Calu3 (cell line): ENCODE data around the gene OR56B1. TPM values are rescaled to one million over a fixed set of nuclear protein-coding genes. Genes with fewer than 3 reads are reported as not detected.

Experiments used
- Bru-seq: library from RNA; stranded (reverse); fragments of 400-500 nt; gene quantifications from one replicate; lab custom pipeline; 2021; lab: Mats Ljungman, UMichigan
- BruChase-seq, 2 experiments: library from RNA; stranded (reverse); fragments of 400-500 nt; gene quantifications; one replicate each; lab custom pipeline; 2021; lab: Mats Ljungman, UMichigan
- BruUV-seq: library from RNA; stranded (reverse); fragments of 400-500 nt; replicated peaks from 2 replicates; lab custom pipeline; 2021; lab: Mats Ljungman, UMichigan
- CTCF ChIA-PET: fragments of 300-600 bp; sonication (Branson Sonifier 250); formaldehyde crosslinking; loops from one replicate; lab custom pipeline; 2022; ENCODE audit warnings: antibody characterized with exemption; lab: Charles Lee
- DNase-seq: peaks from one replicate; pipeline ENCODE4 v3.0.0; 2022
- H3K27ac Mint-ChIP-seq: one replicate; pipeline ENCODE4 v1.8.0; 2022; ENCODE audit warnings: mixed read lengths; ENCODE audit not compliant: unreplicated experiment
- H3K27me3 Mint-ChIP-seq: one replicate; pipeline ENCODE4 v1.8.0; 2022; ENCODE audit warnings: mixed read lengths; ENCODE audit not compliant: unreplicated experiment
- H3K36me3 Mint-ChIP-seq: one replicate; pipeline ENCODE4 v1.8.0; 2022; ENCODE audit warnings: mild to moderate bottlenecking, moderate library complexity, mixed read lengths; ENCODE audit not compliant: insufficient read depth, unreplicated experiment
- H3K4me1 Mint-ChIP-seq: one replicate; pipeline ENCODE4 v1.8.0; 2022; ENCODE audit warnings: mild to moderate bottlenecking, low read depth, mixed read lengths; ENCODE audit not compliant: unreplicated experiment
- H3K4me3 Mint-ChIP-seq: one replicate; pipeline ENCODE4 v1.8.0; 2022; ENCODE audit warnings: mild to moderate bottlenecking, low read depth, moderate library complexity, mixed read lengths; ENCODE audit not compliant: unreplicated experiment
- H3K9me3 Mint-ChIP-seq: one replicate; pipeline ENCODE4 v1.8.0; 2022; ENCODE audit warnings: low read depth, mixed read lengths; ENCODE audit not compliant: unreplicated experiment
- CTCF ChIP-seq: fragments of 200-600 bp; IDR thresholded peaks from one replicate; pipeline ENCODE4 v1.8.0; 2022; ENCODE audit warnings: antibody characterized with exemption; ENCODE audit not compliant: unreplicated experiment
- intact Hi-C: fragments of 100-400 bp; cut with micrococcal nuclease; formaldehyde crosslinking; loops from one replicate; pipeline ENCODE4 v1.10.0; 2022; ENCODE audit not compliant: unreplicated experiment
- long read RNA-seq: library from polyadenylated mRNA; stranded (forward); transcript quantifications from one replicate; pipeline ENCODE4 v2.0.0, GENCODE V29; 2022
- total RNA-seq: library from RNA; stranded (reverse); gene quantifications from 2 replicates; pipeline ENCODE4 v1.2.3, GENCODE V29; 2022

The OR56B1 gene
- total RNA-seq (not detected in 2 replicates), Bru-seq, nascent RNA (not detected), BruChase-seq, experiment 1, labeled RNA remaining after a 6-hour chase (not detected), BruChase-seq, experiment 2, labeled RNA remaining after a 2-hour chase (not detected)
- long read RNA-seq = 0 reads

GRCh38 chr11:5736396-5736795, at the start of gene OR56B1:
Gene OR56B1, plus strand, starts transcription at chr11:5736448. Its CDS starts 69 bp downstream, at chr11:5736517.
- no peak for DNase-seq
- no peak for TF ChIP-seq CTCF
- Mint-ChIP-seq H3K4me3 (no peak within 1 kb of the TSS), H3K27me3 (peaks cover 30% of the 10 kb centered on the region), H3K36me3 (no peaks in the 10 kb centered on the region), H3K27ac (no peak within 1 kb of the TSS), H3K4me1 (no peaks in the 10 kb centered on the region), H3K9me3 (no peaks in the 10 kb centered on the region)
- CTCF ChIA-PET = no interaction called here
- intact Hi-C loops = no loop called here
- no TSS peak for BruUV-seq

DNA sequence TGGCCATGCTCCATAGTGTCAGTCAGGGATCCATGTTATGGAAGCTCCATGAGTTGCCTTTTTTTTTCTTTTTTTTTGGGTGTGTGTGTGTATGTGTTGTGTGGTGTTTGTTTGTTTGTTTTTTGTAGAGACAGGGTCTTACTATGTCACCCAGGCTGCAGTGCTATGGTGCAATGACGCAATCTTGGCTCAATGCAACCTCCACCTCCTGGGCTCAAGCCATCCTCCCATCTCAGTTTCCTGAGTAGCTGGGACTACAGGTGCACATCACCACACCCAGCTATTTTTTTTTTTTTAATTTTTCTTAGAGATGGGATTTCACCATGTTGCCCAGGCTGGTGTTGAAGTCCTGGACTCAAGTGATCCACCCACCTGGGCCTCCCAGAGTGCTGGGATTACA, 47.8 kb upstream of the OR56B1 start:
- H3K27me3 Mint-ChIP-seq = no peaks in the 10 kb centered on the region
- intact Hi-C loops = no loop called here
- CTCF ChIA-PET = no interaction called here
- peaks cover 10% of the 10 kb centered on the region for H3K36me3 Mint-ChIP-seq
- no peak overlapping the region for H3K27ac Mint-ChIP-seq
- no peak for DNase-seq
- no peaks in the 10 kb centered on the region for H3K9me3 Mint-ChIP-seq
- no peak for TF ChIP-seq CTCF
- H3K4me1 Mint-ChIP-seq = peaks cover 16% of the 10 kb centered on the region
- BruUV-seq = no TSS peak
- no peak overlapping the region for H3K4me3 Mint-ChIP-seq

- peak within 1 kb of the TSS; percentile 75 for H3K27ac Mint-ChIP-seq
- TF ChIP-seq CTCF = no peak
- DNase-seq = no peak
- no TSS peak for BruUV-seq
- intact Hi-C loops = no loop called here
- CTCF ChIA-PET = no interaction called here
- peaks cover 9% of the 10 kb centered on the region for H3K4me1 Mint-ChIP-seq
- no peaks in the 10 kb centered on the region for H3K9me3 Mint-ChIP-seq
- no peaks in the 10 kb centered on the region for H3K27me3 Mint-ChIP-seq
- peak within 1 kb of the TSS; percentile 40 for H3K4me3 Mint-ChIP-seq
- peaks cover 8% of the 10 kb centered on the region for H3K36me3 Mint-ChIP-seq
Observed at GRCh38 chr11:5689551-5689983, 46.7 kb upstream of the OR56B1 start, which contains the start of gene TRIM22. Gene TRIM22, plus strand, starts transcription at chr11:5689790. Its CDS starts 6,443 bp downstream, at chr11:5696233.

DNA sequence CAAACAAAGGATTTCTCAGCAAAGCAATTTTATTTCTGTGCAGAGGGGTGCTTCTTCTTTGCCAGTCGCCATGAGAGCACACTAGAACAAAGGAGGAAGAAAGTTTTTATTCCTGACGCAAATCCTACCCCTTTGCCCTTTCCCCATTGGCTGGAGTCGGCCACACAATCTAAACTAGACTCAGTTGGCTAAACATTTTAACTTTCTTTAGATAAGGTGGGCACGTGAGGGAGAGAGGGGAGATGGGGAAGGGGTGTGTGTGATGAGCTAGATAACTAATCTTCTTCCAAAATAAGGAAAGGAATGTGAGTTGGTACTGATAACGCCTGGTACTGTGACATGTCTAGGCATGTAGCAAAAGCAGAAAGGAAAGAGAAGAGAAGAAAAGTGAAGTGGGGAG, 46.0 kb upstream of the OR56B1 start:
- H3K27ac Mint-ChIP-seq = no peak overlapping the region
- CTCF ChIA-PET = interaction anchor here (0.6 kb wide), 1 partner anchor 19 kb away, joined by 3 read pairs; no protein-coding TSS in a partner anchor
- peak overlapping the region; percentile 40 for H3K4me3 Mint-ChIP-seq
- peaks cover 9% of the 10 kb centered on the region for H3K4me1 Mint-ChIP-seq
- TF ChIP-seq CTCF = no peak
- peaks cover 2% of the 10 kb centered on the region for H3K27me3 Mint-ChIP-seq
- no peak for DNase-seq
- intact Hi-C loops = no loop called here
- peaks cover 1% of the 10 kb centered on the region for H3K36me3 Mint-ChIP-seq
- H3K9me3 Mint-ChIP-seq = no peaks in the 10 kb centered on the region
- BruUV-seq = no TSS peak
